Activated T-cell treated with anti-CD3 and anti-CD28 coated beads, Interleukin-2, amount 50 U/mL, for 1 hour (primary cell): ENCODE data around the gene DLL3.
A peak's percentile ranks its signal among the peaks of the same experiment; 100 is the strongest.

Experiments
- DNase-seq: peaks from one replicate; pipeline ENCODE4 v3.0.0-alpha.2; 2020

Gene DLL3

DNA sequence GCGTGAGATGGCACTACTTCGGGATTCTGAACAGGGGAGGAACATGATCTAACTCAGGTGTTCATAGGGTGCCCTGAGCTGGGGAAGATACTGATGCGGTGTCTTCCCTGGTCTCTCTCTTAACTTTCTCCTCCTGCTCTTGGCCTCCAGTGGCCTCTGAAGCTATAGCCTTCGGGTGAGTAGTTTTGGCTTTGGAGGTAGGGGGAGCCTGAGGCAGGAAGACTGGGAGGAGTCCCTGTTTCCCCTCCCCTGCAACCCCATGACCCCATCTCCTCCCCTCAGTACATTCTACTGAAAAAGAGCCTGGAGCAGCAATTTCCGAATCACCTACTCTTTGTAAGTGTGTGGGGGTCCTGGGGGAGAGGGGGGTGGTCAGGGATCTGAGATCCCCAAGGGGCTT, 19.7 kb downstream of the DLL3 start:
- no peak for DNase-seq

DNA sequence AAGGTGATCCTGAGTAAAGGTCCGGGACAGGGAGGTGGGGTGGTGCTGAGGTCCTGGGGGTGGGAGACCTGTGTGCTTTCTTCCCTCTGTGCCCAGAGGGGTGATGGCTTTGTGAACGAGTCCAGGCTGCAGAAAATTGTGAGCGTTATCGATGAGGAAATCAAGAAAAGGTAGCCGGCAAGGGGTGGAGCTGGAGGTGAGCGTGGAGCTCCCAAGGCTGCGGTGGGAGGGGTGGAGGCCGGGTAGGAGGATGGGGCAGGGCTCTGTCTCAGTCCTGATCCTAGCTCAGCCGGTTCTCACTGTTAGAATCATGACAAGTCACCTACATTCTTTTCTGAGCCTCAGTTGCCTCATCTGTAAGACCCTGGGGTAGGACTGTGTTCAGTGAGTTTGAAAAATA, 20.2 kb downstream of the DLL3 start:
- DNase-seq = no peak

DNA sequence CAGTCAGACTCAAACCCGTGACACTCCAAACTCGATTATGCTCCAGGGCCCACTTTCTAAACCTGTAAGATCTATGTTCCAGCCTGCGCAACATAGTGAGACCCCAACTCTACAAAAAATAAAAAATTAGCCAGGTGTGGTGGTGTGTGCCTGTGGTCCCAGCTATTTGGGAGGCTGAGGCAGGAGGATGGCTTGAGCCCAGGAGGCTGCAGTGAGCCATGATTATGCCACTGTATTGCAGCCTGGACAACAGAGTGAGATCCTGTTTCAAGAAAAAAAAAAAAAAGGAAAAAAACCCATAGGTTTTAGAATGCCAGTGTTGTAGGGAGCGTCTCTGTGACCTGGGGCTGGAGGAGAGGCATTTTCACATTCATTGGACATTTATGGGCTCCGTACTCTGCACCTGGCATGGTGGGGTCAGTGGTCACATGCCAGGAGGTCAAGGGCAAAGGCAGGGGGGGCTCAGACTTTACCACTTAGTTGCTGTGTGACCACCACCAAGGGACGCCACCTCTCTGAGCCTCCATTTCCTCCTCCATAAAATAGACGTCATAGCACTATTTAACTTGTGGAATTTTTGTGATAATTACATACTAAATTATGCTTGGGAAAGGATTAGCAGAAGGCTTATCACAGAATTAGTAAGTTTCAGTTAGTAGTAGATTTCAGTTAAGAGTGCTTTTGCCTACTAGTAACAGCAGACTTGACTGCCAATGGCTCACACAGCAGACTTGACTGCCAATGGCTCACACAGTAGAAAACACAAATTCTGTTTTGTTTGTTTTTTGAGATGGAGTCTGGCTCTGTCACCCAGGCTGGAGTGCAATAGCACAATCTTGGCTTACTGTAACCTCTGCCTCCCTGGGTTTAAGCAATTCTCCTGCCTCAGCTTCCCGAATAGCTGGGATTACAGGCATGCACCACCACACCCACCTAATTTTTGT, 22.1 kb downstream of the DLL3 start:
- DNase-seq = no peak

DNA sequence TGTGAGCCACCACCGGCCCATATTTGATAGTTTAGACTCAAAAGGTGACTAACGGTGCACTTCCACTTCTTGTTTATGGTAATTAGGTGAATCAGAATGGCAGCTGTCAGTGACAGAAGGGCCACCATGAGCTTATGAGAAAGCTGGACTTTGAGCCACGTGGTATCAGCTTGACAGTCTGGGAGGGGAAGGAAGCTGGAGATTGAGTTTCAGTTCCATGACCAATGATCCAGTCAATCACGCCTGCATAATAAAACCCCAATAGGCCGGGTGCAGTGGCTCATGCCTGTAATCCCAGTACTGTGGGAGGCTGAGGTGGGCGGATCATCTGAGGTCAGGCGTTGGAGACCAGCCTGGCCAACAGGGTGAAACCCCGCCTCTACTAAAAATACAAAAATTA, 25.7 kb downstream of the DLL3 start:
- no peak for DNase-seq

DNA sequence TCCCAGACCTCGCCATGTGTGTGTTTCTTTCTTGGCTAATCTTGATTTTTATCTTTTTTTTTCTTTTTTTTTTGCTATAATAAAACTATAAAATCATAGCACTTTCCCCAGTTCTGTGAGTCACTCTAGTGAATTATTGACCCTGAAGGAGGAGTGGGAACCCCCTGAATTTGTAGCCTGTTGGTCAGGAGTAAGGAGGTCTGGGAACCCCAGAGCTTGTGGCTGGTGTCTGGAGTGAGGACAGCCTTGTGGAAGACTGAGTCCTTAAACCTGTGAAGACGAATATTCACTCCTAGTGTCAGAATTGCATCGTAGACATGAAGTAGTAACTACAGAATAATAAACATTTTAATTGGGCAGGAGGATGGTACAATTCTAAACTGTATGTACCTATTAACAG, 26.5 kb downstream of the DLL3 start:
- DNase-seq = no peak

DNA sequence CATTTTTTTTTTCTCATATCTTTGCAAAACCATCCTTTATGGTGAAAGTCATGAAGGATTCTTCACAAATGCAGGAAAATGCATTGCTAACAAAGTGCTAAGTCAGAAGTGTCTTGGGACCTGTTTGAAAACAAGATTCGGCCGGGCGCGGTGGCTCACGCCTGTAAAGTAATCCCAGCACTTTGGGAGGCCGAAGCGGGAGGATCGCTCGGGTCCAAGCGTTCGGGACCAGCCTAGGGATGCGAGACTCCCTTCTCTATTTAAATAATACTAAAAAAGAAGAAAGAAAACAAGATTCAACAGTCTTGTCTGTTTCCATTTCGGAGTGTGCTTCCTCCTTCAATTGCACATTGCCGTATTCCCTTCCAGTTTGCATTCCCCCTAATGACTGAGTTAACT, 33.1 kb downstream of the DLL3 start:
- no peak for DNase-seq

DNA sequence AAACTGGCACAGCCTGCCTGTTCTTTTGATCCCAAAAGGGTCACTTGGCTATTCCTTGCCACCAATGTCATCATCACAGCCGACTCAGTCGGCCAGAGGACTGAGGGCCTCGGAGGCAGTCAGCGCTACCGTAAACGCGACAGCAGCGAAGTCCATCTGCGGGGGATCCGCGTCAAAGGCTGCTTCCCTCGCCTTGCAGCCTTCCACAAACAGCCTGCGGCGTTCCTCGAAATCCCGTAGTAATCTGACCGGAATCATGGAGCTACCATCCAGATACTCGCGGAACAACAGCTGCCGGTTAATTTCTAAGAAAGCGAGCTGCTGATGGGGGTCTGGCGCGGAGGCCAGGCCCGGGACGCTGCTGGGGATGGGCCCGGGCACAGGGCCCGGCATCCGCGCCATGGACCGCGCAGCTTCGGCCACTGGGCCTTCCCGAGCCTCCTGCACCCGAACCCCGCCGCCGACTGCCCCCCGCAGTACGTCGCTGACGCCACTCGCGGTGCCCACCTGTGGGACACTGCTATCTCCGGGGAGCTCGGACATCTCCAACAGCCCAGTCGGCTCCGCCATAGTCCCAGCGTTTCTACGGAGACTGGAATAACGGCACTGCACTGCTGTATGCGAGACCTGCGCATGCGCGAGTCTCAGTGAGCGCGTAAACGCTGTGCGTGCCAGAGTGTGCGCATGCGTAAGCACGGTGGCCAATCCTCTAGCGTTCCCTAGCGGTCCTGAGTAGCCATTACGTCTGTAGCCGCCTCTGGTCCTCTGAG, 33.7 kb downstream of the DLL3 start, which contains the start of gene EID2B:
EID2B (minus strand) TSS at position 620 of the 770 bp plus-strand sequence; CDS start at position 570, 50 bp downstream.
- peak; percentile 93 for DNase-seq

DNA sequence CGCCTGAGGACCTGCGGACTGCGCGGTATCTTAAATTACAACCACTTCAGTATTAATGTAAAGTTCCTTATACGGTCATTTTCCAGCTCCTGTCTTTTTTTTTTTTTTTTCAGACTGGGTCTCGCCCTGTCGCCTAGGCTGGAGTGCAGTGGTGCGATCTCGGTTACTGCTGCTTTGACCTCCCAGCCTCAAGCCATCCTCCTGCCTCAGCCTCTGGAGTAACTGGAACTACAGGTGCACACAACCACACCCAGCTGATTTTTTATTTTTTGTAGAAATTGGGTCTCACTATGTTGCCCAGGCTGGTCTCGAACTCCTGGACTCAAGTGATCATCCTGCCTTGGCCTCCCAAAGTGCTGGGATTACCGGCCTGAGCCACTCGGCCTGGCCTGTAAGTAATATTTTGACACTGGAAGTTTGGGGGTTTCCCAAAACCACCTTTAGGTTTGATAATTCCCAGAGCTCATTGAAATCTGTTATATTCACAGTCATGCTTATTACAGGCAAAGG, 34.3 kb downstream of the DLL3 start:
- DNase-seq = no peak

DNA sequence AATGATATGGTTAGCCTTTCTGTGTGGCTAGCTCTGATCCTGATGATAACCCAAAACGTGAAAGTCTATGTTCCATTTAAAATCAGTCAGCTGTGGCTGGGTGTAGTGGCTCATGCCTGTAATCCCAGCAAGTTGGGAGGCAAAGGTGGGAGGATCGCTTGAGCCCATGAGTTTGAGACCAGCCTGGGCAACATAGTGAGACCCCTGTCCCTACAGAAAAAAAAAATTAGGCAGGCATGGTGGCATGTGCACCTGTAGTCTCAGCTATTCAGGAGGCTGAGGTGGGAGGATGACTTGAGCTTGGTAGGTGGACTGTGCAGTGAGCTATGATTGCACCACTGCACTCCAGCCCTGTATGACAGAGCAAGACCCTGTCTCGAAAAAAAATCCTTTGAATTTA, 35.0 kb downstream of the DLL3 start:
- DNase-seq = no peak

DNA sequence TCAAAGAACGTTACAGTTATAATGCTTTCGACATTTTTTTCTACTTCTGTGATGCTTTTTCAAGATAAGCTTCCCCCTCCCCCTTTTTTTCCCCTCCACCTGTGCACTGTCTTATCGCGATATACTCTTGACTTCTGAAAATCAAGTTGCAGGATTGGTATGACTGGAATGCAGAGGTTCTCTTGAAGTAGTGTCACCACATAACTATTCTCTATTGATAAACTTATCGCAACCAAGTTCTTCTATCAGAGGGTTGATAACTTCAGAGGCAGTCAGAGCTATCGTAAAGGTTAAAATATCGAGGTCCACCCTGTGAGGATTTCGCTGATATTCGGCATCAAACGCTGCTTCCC, 40.4 kb downstream of the DLL3 start:
- no peak for DNase-seq

DNA sequence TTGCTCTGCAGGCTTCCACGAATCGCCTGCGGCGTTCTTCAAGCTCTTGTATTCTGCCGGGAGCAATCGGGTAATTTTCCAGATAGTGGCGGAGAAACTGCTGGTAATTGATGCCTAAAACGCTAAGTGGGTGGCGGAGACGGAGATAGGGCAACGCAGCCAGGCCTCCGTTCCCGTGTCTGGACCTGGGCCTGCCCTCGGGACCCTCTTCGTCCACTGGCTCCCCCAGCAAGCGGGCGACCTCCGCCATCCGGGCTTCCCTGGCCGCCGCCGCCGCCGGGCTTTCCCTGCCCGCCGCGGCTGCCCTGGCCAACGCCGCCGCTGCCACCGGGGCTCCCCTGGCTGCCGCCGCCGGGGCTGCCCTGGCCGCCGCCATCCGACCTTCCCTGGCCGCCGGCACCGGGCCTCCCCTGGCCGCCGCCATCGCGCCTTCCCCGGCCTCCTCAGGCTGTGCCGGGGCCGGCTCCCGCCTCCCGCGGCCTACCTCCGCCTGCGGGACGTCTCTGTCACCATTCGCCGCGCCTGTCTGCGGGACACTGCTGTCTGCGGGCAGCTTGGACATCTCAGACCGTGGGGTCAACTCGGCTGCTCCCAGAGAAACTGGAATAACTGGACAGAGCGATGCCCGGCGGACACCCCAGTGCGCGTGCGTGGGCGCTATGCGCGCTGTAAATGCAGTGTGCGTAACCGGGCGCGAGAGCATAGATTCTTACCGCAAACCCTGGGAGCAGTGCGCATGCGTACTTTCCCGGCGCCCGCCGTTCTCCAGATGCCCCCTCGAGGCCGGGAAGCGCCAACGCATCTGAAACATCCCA, 41.0 kb downstream of the DLL3 start, which contains the start of gene EID2:
EID2 (minus strand) TSS at position 644 of the 815 bp plus-strand sequence; CDS start at position 562, 82 bp downstream.
- DNase-seq = peak; percentile 91

DNA sequence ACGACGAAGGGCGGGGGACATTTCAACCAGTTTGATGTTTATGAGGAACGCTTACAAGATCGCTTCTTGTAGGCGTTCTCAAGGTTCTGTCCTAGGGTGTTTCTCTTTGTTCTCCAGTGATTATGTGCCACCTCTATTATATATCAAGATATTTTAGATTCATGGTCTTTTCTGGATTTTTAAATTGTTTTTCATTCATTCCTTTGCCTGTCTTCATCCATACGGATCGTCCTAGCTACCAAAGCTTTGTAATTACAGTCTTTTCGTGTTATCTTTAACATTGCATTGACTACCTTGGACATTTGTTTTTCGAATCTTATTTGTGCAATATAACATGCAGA, 41.6 kb downstream of the DLL3 start:
- no peak for DNase-seq

DNA sequence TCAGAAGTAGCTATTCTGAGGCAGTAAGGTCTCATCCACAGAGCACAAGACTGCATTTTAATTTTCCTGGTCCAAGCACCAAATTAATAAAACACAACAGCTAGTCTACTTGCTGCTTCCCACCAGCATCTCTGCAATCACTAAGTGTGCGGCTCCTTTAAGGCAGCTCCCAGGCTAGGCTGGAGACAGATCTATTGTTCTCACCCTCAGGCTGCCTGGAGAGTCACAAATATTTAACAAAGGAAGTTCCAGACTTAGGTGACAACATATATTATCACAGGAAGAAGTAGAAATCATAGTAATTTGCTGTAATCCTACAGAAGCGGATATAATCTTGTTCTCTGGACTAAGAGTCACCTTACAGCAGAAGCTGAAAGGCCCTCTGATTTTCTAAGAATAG, 43.5 kb downstream of the DLL3 start:
- DNase-seq = no peak

DNA sequence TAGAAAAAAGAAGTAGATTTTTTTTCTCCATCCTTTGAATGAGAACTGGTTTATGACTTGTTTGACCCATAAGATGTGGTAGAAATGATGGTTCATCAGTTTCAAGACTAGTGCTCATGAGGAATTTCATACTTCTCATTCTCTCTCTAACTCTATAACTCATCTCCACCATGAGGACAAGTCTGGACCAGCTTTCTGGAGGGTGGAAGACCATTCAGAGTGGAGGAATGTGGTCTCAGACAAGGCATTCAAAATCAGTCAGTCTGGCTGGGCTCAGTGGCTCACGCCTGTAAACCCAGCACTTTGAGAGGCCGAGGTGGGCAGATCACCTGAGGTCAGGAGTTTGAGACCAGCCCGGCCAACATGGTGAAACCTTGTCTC, 44.7 kb downstream of the DLL3 start:
- no peak for DNase-seq

DNA sequence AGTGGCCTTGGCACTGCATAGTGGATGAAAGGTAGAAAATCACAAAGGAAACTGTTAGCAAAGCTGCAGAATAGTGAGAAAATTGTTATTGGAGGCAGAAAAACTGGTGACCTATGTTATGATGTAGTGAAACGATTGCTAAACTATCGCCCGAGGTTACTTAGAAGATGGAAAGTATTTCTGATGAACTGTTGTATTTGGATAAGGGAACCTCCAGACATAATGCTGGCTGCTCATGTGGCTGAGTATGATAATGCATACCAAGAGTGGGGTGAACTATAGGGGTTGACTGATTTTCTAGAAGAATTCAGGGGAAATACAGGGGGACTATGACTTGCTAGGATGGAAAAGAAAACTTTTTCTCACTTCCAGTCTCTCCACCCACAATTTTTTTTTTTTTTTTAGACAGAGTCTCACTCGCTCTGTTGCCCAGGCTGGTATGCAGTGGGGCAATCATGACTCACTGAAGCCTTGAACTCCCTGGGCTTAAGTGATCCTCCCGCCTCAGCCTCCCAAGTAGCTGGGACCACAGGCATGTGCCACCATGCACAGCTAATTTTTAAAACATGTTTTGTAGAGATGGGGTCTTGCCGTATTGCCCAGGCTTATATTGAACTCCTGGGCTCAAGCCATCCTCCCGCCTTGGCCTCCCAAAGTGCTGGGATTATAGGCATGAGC, 45.6 kb downstream of the DLL3 start:
- DNase-seq = no peak

DNA sequence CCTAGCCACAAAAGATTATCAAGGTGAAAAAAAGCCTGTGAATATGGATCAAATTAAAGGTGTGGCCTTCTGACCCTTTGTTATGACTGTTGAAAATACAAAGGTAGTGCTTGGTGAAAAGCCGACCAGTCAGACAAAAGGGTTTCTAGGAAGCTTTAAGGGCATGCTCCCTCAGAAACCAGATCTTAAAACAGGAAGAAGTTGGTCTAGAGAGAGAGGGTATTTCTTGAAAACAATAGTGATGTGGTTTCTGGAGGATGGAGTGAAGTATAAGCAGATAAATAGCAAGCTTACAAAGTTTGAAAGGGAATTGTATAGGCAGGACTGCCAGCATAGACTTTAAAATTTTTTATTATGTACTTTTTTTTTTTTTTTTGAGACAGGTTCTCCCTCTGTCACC, 46.2 kb downstream of the DLL3 start:
- DNase-seq = no peak

DNA sequence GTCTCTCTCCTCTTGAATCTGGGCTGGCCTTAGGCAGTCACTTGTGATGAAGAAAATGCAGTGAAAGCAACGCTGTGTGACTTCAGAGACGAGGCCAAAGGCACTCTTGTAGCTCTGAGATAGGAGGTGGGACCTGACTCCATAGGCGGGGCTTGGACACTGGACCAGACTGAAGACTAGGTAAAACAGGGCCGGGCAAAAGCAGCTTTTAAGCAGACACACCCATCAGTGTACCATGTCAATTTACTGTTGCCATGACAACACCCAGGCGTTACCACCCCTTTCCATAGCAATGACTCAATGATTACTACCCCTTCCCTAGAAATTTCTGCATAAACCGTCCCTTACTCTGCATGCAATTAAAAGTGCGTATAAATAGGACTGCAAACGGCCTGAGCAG, 47.9 kb downstream of the DLL3 start:
- no peak for DNase-seq

DNA sequence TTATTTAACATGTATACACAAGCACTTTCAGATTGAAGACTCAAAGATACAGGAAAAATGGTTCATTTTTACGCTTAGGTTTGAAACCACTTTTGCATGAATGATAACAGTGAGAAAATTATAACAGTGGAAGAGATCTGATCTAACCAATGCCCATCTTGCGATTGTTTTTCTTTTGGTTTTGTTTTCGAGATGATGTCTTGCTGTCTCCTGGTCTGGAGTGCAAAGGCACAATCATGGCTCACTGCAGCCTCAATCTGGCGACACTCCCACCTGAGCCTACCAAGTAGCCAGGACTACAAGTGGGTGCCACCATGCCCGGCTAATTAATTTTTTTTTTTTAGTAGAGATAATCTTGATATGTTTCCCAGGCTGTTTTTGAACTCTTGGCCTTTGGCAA, 51.5 kb downstream of the DLL3 start:
- DNase-seq = no peak

DNA sequence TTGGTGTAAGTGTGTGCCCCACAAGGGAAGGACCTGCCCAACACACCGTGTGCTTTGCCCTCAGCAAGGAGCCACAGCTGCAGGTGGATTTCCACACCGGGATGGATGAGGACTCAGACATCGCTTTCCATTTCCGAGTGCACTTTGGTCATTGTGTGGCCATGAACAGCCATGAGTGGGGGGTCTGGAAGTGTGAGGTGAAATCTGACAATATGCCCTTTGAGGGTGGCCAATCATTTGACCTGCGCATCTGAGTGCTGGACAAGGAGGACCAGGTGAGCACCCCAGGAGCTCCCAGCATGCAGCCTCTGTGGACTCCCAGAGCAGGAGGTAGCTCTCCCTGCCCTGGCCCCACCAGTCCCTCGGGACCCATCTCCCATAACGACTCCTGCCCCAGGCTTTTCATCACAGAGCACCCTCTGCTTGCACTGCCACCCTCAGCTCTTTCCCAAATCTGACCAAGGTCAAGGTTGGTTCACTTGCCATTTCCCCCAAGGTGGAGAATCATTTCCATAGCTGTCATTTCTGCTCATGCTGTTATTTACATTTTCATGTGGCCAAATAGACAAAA, 54.4 kb downstream of the DLL3 start:
- DNase-seq = no peak

DNA sequence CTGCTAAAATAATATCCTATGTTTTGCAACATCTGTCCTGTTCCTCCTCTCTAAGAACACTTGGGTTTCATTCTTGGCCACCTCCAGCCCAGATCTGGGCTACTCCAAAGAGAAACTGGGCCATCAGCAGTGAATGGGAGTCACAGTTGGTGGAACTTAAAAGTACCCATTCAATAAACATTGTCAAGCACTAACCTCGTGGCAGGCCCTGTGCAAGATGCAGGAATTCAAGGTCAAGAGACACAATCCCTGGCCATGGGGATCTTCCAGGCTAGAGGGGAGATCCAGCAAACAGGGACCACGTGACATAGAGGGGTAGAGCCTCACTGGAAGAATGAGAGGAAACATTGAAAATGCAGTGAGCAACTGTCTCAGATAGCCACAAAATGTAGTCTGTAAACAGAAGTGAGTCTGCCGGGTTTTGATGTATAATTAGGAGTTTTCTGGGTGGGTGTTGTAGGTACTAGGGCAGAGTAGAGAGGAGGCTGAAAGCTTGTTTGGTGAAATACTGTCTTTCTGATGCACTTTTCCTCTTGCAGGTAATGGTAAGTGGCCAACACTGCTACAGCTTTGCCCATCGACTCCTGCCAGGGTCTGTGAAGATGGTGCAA, 56.1 kb downstream of the DLL3 start:
- DNase-seq = no peak

DNA sequence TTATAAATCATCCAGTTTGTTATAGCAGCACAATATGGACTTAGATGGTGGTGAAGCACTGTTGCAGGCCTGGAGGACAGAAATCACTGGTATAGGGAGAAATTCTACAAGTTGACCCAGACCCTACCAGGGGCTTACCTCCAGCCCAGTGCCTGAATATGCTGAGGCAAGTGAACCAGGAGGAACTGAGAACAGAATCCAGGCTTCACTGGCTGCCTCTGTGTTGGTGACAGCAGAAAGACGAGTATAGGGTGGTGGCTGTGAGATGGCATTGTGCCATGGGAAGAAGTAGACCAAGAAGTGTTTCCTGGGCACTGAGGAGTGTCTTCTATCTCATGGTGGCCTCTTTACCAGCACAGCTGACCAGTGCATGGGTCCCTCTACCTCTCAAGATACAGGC, 57.1 kb downstream of the DLL3 start:
- no peak for DNase-seq
